ENCODE data around the gene ATP6AP2. TPM values are rescaled to one million over a fixed set of nuclear protein-coding genes. Genes with fewer than 3 reads are reported as not detected.
"Not testable (repeated sequence)": the region's sequence is repeated elsewhere in the genome, so short reads cannot be mapped to it uniquely, and the experiment has no call there.

The ATP6AP2 gene
- 10 to 100 TPM; 72.5 to 99.7 (median 78.4) TPM for polyA plus RNA-seq (ENCODE audit: insufficient read length in 10 of 10)
- long read RNA-seq, donor 1, transcript ATP6AP2-217 (9 exons, 2,337 nt): major isoform, 15 of 23 reads
- long read RNA-seq, donor 1, partial matches to known transcripts: 5 of 23 reads
- long read RNA-seq, donor 1, other reads (novel, unspliced or antisense): 0 of 23 reads
- long read RNA-seq, donor 2, transcript ATP6AP2-217 (9 exons, 2,337 nt): major isoform, 17 of 26 reads
- long read RNA-seq, donor 2, partial matches to known transcripts: 5 of 26 reads
- long read RNA-seq, donor 2, other reads (novel, unspliced or antisense): 0 of 26 reads
- long read RNA-seq, donor 3: 0 reads
- long read RNA-seq, donor 4, transcript ATP6AP2-217 (9 exons, 2,337 nt): major isoform, 11 of 12 reads
- long read RNA-seq, donor 4, partial matches to known transcripts: 0 of 12 reads
- long read RNA-seq, donor 4, other reads (novel, unspliced or antisense): 0 of 12 reads
- long read RNA-seq, donor 5, transcript ATP6AP2-217 (9 exons, 2,337 nt): major isoform, 12 of 24 reads
- long read RNA-seq, donor 5, partial matches to known transcripts: 6 of 24 reads
- long read RNA-seq, donor 5, other reads (novel, unspliced or antisense): 0 of 24 reads
- long read RNA-seq, donor 6, transcript ATP6AP2-217 (9 exons, 2,337 nt): major isoform, 20 of 23 reads
- long read RNA-seq, donor 6, partial matches to known transcripts: 0 of 23 reads
- long read RNA-seq, donor 6, other reads (novel, unspliced or antisense): 0 of 23 reads
- long read RNA-seq, donor 7, transcript ATP6AP2-217 (9 exons, 2,337 nt): major isoform, 17 of 28 reads
- long read RNA-seq, donor 7, partial matches to known transcripts: 6 of 28 reads
- long read RNA-seq, donor 7, other reads (novel, unspliced or antisense): 0 of 28 reads
- long read RNA-seq, donor 8, transcript ATP6AP2-217 (9 exons, 2,337 nt): major isoform, 16 of 26 reads
- long read RNA-seq, donor 8, partial matches to known transcripts: 6 of 26 reads
- long read RNA-seq, donor 8, other reads (novel, unspliced or antisense): 0 of 26 reads
- long read RNA-seq, donor 9, partial matches to known transcripts: 0 of 1 reads
- long read RNA-seq, donor 9, other reads (novel, unspliced or antisense): 0 of 1 reads

DNA sequence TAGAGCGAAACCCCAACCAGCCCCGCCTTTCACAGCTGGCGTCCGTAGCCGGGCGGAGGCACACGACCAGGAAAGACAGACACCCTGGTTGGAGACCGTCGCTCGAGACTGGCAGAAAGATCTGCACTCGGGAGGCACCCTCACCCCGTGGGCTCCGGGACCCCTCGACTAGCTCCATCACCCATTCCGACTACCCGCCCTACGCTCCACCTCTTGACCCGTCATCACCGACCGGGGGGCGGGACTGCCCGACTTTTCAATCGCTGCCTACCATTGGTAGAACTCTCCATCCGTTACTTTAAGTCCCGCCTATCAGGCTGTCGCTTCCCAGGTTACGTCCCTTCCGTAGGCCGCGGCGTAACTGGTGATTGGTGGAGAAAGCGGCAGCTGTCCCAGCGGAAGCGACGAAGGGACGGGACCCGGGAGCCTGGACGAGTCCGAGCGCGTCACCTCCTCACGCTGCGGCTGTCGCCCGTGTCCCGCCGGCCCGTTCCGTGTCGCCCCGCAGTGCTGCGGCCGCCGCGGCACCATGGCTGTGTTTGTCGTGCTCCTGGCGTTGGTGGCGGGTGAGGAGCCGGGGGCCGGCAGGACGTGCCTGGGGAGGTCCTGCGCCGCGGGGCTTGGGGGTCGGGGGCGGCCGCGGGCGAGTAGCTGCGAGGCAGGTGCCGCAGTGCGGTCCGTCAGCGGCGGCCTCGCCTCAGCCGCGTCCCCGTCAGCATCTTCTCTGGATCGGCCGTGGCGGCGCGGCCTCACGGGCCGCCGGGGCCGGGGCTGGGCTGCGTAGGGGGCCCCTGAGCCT lies at the start of gene ATP6AP2:
Gene ATP6AP2 (plus strand): TSS at position 434 of the 799 bp plus-strand sequence. CDS start 96 bp downstream, at position 530.
- peak; percentile 93 to 96 (median 93) for DNase-seq

- peak in 1 of 3 donors; percentile 22 for DNase-seq
Observed at GRCh38 chrX:40531056-40531826, 49.5 kb upstream of the ATP6AP2 start.

DNA sequence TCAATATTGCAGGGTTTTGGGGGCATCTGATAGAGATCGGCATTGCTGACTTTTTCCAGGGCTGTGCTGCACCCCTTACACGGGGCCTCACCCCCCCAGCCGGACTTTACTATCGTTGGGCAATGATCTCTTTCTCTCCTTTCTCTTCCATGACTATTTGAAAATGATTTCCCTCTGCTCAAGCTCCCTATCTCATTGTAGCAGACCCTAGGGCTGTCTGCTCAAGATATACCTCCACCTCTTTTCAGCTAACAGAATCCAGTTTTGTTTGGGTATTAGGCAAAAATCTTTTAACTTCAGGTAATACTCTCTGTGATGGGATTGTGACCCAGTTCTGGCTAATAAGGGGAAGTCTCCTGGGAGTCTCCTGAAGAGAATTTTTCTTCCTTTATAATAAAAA lies 43.5 kb upstream of the ATP6AP2 start:
- no peak for DNase-seq

DNA sequence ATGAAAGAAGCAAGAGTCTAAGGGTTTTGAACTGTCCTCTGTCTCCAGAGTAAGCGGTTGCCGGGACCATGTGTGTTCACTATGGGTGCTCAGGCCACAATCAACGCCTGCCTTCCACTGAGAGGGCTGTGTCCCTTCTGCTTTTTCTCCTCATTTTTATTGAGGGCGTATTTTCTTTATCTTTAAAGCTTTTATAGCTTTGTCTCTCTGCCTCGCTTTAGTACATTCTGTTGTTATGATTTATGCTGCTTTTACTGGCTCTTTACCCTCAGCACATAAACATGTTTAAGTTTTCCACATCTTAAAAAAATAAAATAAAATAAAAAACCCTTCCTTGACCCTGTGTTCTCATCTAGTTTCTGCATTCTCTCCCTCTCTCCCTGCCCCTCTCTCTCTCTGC lies 42.4 kb upstream of the ATP6AP2 start:
- no peak for DNase-seq

DNA sequence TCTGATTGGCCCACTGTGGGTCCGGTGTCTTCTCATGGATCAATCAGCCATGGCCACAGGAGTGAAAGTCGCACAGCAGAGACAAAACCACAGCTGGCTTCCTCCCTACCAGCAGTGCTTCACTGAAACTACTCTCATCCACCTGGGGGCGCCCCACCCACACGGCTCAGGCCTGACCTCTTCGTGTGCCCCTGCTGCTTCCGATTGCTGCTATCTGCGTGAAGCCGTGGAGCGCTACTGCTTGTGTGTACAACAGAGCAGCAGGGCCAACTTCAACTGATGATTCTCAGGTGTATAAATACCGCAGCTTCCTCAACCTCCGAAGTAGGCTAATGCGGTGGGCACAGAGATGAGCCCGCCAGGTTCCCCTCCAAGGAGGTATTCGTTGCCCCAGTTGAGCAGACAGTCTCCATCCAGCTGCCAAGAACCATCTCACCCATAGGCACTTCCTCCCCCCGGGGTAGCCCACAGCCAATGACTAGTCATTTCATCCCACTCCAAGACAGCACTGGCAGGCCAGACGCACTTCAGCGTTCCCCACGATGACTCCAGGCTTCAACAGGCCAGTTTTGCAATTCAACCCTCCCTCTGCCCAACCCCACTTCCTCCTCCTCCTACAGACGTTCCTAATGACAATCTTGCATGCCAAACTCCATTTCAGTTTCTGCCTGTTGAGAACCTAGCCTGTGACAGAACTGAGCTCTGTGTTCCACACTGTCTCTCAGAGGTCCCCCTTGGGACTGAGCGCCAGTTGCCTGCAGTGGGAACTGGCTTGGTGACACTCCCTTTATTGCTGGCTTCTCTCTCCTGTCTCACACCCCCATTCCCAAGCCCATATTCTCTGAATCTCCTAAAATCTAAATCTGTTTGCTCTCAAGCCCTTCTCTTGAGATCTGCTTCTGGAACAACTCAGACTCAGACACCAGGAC lies 41.3 kb upstream of the ATP6AP2 start:
- DNase-seq: peak in 2 of 3 donors; percentile 30 to 49

DNA sequence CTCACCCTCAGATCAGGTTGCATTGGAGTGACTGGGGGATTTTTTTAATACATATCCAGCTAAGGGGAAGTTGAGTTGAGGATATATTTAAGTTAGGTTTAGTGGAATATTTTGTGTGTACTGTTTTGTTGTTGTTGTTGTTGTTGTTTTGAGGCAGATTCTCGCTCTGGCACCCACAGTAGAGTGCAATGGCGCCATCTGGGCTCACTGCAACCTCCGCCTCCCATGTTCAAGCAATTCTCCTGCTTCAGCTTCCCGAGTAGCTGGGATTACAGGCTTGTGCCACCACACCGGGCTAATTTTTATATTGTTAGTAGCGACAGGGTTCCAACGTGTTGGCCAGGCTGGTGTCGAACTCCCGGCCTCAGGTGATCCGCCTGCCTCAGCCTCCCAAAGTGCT lies 38.6 kb upstream of the ATP6AP2 start:
- DNase-seq: no peak

- no peak for DNase-seq
Observed at GRCh38 chrX:40542972-40543371, 37.8 kb upstream of the ATP6AP2 start.

DNA sequence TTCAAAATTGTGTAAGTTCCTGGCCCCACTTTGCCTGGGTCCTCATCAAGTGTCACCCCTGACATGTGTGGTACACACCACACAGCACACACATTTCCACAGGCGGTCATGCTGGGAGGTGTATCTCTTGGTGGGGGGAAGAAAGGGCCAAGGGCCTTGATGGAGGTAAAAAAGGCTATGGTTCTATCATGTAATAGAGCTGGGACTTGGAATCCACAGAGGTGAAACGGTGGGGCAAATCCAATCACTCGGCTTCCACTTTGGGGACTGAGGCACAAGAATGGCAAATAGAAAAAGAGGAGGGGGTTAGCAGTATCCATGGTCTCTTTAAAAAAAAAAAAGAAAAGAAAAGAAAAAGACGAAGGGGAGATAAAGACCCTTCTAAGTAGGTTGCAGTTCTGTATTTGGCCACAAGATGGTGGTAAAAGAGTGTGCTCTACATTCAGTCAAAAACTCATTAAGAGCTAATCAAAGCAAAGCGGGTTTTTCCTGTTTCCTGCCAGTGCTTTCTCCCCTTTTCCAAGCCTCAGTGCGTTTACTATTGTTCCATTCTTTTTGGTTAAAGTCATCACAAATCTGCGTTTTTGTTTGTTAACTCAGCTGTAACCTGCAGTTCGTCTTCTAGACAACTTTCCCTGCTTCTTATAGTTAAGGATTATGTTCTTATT lies 37.0 kb upstream of the ATP6AP2 start:
- peak; percentile 38 to 64 (median 50) for DNase-seq

GRCh38 chrX:40544343-40545266 lies 36.2 kb upstream of the ATP6AP2 start:
- peak in 1 of 3 donors; percentile 23 for DNase-seq

DNA sequence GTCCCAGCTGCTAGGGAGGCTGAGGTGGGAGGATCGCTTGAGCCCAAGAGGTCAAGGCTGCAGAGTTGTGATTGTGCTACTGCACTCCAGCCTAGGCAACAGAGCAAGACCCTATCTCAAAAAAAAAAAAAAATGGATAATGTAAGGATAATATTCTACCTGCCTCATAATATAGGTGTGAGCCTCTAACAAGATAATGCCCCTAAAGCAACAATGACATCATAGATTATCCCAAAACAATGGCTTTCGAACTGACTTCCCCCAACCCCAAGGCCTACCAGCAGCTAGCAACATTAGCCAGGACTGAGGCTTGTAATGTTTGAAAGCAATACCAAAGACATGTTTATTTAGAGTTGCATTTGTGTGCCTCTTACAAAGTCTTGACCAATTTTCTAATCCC lies 33.9 kb upstream of the ATP6AP2 start:
- DNase-seq: no peak

GRCh38 chrX:40550066-40550465 lies 30.7 kb upstream of the ATP6AP2 start:
- DNase-seq: peak in 2 of 3 donors; percentile 10 to 39

GRCh38 chrX:40552768-40553167 lies 28.0 kb upstream of the ATP6AP2 start:
- DNase-seq: peak in 1 of 3 donors; percentile 26

- DNase-seq: no peak
Observed at GRCh38 chrX:40558590-40558989, 22.2 kb upstream of the ATP6AP2 start.

DNA sequence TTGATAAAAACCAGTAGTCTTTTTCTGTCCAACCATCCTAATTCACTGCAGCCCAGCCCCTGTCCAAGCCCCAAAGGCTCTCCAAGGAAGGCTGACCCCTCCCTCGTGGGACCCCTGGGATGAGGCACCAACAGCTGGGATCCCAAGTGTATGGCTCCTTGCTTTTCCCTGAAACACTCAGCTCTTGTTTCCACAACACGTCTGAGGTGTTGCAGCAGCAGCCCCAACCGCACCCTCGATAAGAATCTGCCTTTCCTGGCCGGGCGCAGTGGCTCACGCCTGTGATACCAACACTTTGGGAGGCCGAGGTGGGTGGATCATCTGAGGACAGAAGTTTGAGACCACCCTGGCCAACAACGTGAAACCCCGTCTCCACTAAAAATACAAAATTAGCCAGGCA lies 17.0 kb upstream of the ATP6AP2 start:
- DNase-seq: no peak

DNA sequence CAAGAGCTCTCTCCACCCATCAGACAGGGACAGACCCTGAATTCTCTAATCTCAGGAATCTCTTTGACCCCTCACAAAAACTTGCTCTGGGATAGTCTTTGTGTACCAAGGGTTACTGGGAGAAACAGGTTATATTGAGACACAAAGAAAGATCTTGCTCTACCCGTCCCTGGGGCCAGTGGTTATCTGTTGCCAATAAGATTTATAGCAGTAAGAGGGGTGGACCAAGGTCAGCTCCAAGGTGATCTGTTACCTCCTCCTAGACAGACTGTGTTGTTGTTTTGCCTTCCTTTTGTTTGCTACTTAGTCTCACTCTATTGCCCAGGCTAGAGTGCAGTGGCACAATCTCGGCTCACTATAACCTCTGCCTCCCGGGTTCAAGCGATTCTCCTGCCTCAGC lies 16.3 kb upstream of the ATP6AP2 start:
- DNase-seq: no peak

GRCh38 chrX:40570346-40571093 lies 10.2 kb upstream of the ATP6AP2 start:
- DNase-seq: no peak

- DNase-seq: not testable (repeated sequence)
Observed at GRCh38 chrX:40571164-40571563, 9.6 kb upstream of the ATP6AP2 start.

All from muscle of back (tissue), 13 donors.